Stimulated activated CD4-positive, alpha-beta T cell treated with anti-CD3 and anti-CD28 coated beads, Interleukin-2, amount 100 ng/mL, for 4 hours (primary cell): ENCODE results near the gene DCBLD2.

Experiments
- DNase-seq: peaks from one replicate; pipeline ENCODE4 v3.0.0-alpha.2; 2020; ENCODE audit warnings: low read depth

DCBLD2 gene

DNA sequence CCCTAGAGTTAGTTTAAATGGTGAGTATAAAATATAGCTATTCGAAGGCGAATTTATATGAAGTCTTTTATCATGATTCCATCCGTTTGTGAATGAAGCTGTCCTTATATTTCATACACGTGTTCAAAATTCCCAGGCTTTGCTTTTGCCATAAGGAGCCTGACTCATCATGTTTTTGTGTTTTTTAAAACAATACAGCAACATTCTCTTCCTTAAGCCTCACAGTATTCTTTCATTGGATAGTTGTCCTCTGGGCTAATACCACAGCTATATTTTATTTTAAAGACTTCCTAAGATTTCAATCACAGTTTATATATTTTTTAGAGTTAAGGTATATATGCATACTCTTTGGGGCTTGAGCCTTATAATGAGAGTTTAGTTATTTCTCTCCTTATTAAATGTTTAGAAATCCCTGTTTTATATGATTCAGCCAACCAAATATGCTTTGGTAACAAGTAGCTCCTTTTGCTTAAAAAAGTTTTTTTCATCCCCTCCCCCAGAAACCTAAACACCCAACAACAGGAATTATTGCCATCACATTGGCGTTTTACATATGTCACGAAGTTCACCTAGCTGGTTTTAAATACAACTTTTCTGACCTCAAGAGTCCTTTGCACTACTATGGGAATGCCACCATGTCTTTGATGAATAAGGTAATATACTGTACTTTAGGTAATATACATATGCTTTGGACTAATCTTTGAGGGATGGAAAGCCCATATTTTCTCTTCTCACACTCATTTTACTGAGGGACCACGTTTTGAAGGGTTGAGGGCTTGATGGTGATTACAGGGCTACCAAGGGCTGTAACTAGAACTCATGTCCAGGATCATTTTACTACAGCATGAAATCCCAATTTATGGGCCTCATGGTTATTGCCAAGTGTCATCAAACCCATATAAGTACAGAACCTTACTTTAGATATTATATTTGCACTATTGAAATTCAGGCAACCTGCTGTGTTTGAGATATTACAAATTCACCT is 109.9 kb downstream of the DCBLD2 start:
- no peak for DNase-seq

- no peak for DNase-seq
These were observed 112.8 kb downstream of the DCBLD2 start for GRCh38 chr3:98788651-98789050.

GRCh38 chr3:98787181-98787580 is 114.3 kb downstream of the DCBLD2 start:
- no peak for DNase-seq

GRCh38 chr3:98786364-98787006 is 115.0 kb downstream of the DCBLD2 start:
- no peak for DNase-seq

DNA sequence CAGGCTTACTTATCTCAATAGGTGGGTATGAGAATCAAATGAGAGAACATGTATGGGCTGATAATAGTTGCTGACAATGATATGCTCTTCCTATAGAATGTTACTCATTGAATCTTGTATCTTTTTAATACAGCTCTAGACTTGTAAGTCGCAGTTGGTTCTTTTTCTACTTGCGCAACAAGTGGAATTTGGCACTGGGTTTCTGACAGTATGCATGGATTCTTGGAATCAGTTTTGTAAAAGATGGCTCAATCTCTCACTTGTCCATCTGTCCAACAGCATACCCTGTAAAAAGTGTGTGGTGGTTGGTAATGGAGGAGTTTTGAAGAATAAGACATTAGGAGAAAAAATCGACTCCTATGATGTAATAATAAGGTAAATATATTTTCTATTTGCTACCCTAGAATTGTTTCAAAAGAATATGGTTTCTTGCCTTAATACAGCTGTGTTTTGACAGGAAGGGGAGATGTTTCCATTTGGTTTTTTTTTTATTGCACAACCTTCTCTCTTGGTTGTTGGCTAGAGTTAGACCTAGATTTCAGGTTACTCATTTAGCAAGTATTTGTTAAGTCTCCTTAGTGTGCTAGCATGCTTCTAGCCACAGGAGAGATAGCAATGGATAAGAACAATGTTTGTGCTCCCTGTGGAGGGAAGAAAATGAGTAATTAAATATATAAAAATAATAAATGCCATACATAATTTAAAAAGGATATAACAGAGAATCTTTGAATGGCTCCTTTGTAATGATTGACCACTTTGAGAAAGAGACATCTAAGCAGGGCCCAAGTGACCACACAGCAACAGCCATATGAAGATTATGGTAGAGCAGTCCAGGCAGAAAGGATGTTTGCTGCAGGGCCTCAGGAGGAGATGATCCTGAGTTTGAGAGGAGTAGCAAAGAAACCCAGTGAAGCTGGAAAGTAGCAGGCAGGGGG is 116.6 kb downstream of the DCBLD2 start:
- DNase-seq: no peak

DNA sequence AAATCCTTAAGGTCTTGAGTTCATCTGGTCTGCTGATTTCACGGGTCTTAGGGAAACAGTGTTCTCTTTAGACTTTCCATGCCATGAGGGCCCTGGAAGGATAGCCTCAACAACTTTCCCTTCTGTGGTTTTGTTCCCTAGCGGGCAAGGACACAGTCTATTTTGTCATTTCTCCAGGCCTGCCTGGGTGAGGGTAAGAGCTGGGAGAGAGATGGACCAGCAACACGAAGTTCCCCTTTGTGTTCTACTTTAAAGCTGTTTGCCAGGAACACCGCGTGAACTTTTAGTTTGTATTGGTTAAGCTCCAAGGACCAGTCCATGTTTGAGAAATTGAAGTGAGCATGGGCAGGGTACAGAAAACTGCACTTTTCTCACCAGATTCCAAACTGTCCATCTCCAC is 117.5 kb downstream of the DCBLD2 start:
- DNase-seq: no peak

- no peak for DNase-seq
These were observed 118.5 kb downstream of the DCBLD2 start for GRCh38 chr3:98782824-98783500.

- DNase-seq: no peak
These were observed 121.2 kb downstream of the DCBLD2 start for GRCh38 chr3:98780343-98780742.

DNA sequence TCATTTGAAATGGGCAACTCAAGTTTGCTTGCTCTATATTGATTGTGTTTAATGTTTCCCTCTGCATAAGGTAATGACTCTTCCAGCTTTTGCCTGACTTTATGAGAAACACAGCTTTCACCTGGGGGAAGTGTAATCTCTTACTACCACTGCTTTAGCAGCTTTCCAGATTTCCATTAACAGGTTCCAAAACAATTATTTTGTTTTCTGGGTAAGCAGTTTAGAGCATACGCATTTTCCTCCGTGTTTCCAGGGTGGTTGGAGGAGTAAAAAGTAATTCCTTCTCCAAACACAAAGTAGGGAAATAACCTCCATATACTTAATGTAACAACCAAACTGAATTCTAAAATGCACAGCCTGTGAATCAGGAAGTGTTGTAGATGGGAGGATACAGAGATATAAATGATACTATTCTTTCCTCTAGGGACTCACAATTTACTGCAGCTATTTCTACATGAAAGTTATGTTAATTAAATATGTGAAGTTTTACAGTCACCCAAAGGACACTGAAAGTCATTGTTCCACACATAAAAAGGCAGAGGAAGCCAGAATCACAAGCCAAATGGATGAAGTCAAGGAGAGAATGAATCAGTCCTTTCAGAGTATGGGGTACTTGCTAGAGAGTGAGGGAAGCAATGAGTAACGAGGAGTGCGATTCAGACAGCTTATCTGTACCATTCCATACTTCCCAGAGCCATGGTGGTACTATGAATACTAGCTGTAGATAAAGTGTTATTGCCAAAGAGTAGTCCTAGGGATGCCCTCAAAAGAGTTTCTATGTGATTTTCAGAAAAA is 121.8 kb downstream of the DCBLD2 start:
- DNase-seq: no peak

- DNase-seq: no peak
These were observed 122.6 kb downstream of the DCBLD2 start for GRCh38 chr3:98778852-98779413.

GRCh38 chr3:98778383-98778782 is 123.1 kb downstream of the DCBLD2 start:
- no peak for DNase-seq

GRCh38 chr3:98777801-98778220 is 123.7 kb downstream of the DCBLD2 start:
- DNase-seq: no peak

DNA sequence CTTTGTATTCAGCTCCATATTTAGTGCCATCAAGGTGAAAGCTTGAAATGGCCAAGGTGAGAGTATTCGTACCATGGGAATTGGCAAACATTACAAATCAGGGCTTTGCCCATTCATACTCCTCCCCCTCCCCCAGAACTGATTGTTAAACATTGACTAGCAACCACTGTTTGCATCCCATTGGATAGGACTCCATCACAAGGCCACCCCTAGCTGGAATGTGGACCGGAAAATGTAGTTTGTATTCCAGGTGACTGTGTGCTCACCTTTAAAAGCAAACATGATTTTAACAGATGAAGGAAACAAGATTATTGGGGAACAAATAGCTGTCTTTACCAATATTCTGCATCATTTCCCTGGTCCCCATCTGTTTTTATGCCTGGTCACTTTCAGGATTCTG is 124.2 kb downstream of the DCBLD2 start:
- no peak for DNase-seq

GRCh38 chr3:98776140-98776493 is 125.4 kb downstream of the DCBLD2 start:
- no peak for DNase-seq

DNA sequence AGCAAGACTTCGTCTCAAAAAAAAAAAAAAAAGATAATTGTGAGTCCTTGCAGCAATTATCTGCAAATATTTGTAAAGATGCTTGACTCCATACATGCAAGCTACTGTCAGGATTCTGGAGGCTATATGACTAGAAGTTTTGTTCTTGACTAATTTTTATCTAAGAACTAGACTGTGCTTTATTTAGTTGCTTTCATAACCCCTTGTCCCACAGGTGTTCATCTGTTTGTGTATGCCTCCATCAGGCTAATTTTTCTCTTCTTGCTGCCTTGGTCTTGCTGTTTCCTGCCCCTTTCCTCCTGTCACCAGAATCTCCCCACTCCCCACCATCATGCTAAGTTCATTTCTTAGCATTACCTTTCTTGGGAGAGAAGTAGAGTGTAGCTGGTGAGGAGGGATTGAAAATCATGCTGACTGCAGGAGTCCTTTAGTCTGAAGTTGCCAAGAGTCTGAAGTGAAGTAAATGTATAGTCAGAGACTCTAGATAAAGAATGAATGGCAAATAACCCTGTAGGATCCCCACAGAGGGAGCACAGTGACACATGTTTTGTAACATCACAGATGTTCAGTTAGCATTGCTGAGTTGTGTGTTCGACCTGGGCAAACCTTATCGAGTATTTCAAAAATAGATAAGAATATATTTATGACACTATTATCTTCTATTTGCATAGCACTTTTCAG is 125.9 kb downstream of the DCBLD2 start:
- DNase-seq: no peak

DNA sequence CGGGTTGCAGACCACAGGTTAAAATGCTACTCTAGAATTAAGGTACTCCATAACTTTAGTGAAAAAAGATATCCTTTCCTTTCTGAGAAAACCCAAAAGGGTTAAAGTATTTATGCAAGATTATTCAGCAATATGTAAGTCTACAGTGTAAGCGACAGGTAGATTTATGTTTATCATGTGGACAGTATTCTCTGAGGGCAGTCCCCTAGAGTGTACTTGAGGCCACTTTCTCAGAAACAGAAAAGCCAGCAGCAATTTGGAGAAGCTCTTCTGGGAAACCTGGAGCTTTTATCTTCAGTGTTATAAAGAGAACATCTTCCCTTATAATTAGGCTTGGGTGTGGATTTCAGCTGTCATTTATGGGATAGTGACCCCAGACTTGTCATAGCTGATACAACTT is 129.5 kb downstream of the DCBLD2 start:
- no peak for DNase-seq

GRCh38 chr3:98770261-98771039 is 131.0 kb downstream of the DCBLD2 start:
- no peak for DNase-seq

DNA sequence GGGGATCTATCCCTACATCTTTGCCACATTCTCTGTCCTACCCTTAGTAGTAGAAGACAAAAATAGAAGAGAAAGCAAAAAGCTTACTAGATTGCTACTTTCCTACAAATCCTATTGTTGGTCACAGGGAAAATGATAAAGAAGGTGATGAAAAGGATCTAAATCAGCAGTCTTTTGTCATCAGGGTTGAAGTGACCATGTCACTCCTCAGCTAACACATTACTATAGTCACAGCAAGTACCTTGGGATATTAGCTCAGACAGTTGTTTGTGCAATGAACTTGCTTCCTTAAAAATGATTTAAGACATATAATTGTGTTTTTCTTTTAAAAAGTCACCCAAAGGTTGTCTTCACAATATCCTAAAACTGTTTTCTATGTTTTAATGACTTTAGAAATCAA is 132.0 kb downstream of the DCBLD2 start:
- no peak for DNase-seq

- DNase-seq: no peak
These were observed 132.5 kb downstream of the DCBLD2 start for GRCh38 chr3:98768961-98769360.
